ENCODE measurements around the gene MIA2. TPM values are rescaled to one million over a fixed set of nuclear protein-coding genes. Genes with fewer than 3 reads are reported as not detected.
A peak's percentile ranks its signal among the peaks of the same experiment; 100 is the strongest.

Gene MIA2
- total RNA-seq, 4 donors from 2014 or later: 13.6 to 30.9 (median 20.7) TPM

GRCh38 chr14:39419272-39419671 lies 185.6 kb downstream of the MIA2 start:
- TF ChIP-seq CTCF (IDR thresholded peaks at IDR 0.05 in 4 of 5, conservative IDR thresholded peaks at IDR 0.05 in 1 of 5) (no peak), POLR2A (IDR thresholded peaks at IDR 0.05) (no peak)
- peaks cover 0 to 4% (median 0%) of the 10 kb centered on the region in 3 donors for H3K9me3 ChIP-seq
- H3K27me3 ChIP-seq: no peaks in the 10 kb centered on the region
- no peaks in the 10 kb centered on the region for H3K36me3 ChIP-seq
- in situ Hi-C loops (cut with MboI; ENCODE audit: low sequenced_read_pairs in 4 of 4): no loop called here
- no peak for DNase-seq
- no peak for ATAC-seq
- no peak overlapping the region for H3K27ac ChIP-seq
- intact Hi-C loops (cut with DNase I; ENCODE audit: low total_unique reads): no loop called here
- H3K4me1 ChIP-seq: peaks cover 0 to 5% of the 10 kb centered on the region in 2 donors
- no peak overlapping the region for H3K4me3 ChIP-seq

- DNase-seq (no peak), ATAC-seq (no peak)
- no peaks in the 10 kb centered on the region for H3K36me3 ChIP-seq
- no peak overlapping the region for H3K4me3 ChIP-seq
- no peaks in the 10 kb centered on the region for H3K9me3 ChIP-seq
- no peaks in the 10 kb centered on the region for H3K27me3 ChIP-seq
- no peak overlapping the region for H3K27ac ChIP-seq
- in situ Hi-C loops (cut with MboI; ENCODE audit: low sequenced_read_pairs in 4 of 4): loop anchor here in 1 of 4 donors (10.0 kb wide), 1 partner anchor 247 kb away; the partner anchor contains the start of genes PNN and TRAPPC6B
- intact Hi-C loops (cut with DNase I; ENCODE audit: low total_unique reads): no loop called here
- peaks cover 12 to 15% of the 10 kb centered on the region in 2 donors for H3K4me1 ChIP-seq
- no peak for TF ChIP-seq POLR2A (IDR thresholded peaks at IDR 0.05)
- TF ChIP-seq CTCF (IDR thresholded peaks at IDR 0.05 in 4 of 5, conservative IDR thresholded peaks at IDR 0.05 in 1 of 5): no peak
Measured at GRCh38 chr14:39422243-39422642, 188.5 kb downstream of the MIA2 start.

GRCh38 chr14:39423793-39424192 lies 190.1 kb downstream of the MIA2 start:
- no peaks in the 10 kb centered on the region for H3K9me3 ChIP-seq
- H3K36me3 ChIP-seq: no peaks in the 10 kb centered on the region
- in situ Hi-C loops (cut with MboI; ENCODE audit: low sequenced_read_pairs in 4 of 4): loop anchor here in 1 of 4 donors (10.0 kb wide), 1 partner anchor 249 kb away; the partner anchor contains the start of genes PNN and TRAPPC6B
- H3K4me3 ChIP-seq: no peak overlapping the region
- H3K27ac ChIP-seq: no peak overlapping the region
- ATAC-seq (no peak), DNase-seq (no peak)
- H3K4me1 ChIP-seq: peaks cover 19 to 20% of the 10 kb centered on the region in 2 donors
- H3K27me3 ChIP-seq: no peaks in the 10 kb centered on the region
- intact Hi-C loops (cut with DNase I; ENCODE audit: low total_unique reads): no loop called here
- TF ChIP-seq CTCF (IDR thresholded peaks at IDR 0.05 in 4 of 5, conservative IDR thresholded peaks at IDR 0.05 in 1 of 5) (no peak), POLR2A (IDR thresholded peaks at IDR 0.05) (no peak)

- Histone ChIP-seq H3K9me3 (no peaks in the 10 kb centered on the region), H3K27ac (no peak overlapping the region), H3K4me3 (no peak overlapping the region), H3K36me3 (no peaks in the 10 kb centered on the region), H3K4me1 (peaks cover 41 to 42% of the 10 kb centered on the region in 2 donors), H3K27me3 (no peaks in the 10 kb centered on the region)
- intact Hi-C loops (cut with DNase I; ENCODE audit: low total_unique reads) (no loop called here), in situ Hi-C loops (cut with MboI; ENCODE audit: low sequenced_read_pairs in 4 of 4) (loop anchor here in 1 of 4 donors (10.0 to 25.0 kb wide), 2 partner anchors 164 to 251 kb away; partner anchors contain the start of genes PNN and TRAPPC6B)
- ATAC-seq: no peak
- no peak for TF ChIP-seq POLR2A (IDR thresholded peaks at IDR 0.05)
- no peak for DNase-seq
Measured at GRCh38 chr14:39425947-39426346, 192.2 kb downstream of the MIA2 start.

GRCh38 chr14:39426605-39427004 lies 192.9 kb downstream of the MIA2 start:
- no peak for TF ChIP-seq POLR2A (IDR thresholded peaks at IDR 0.05)
- TF ChIP-seq CTCF (IDR thresholded peaks at IDR 0.05 in 4 of 5, conservative IDR thresholded peaks at IDR 0.05 in 1 of 5): peak in 1 of 5 experiments; percentile 6
- DNase-seq (no peak), ATAC-seq (peak; percentile 23 to 49)
- intact Hi-C loops (cut with DNase I; ENCODE audit: low total_unique reads): no loop called here
- H3K27ac ChIP-seq: peak overlapping the region in 1 of 4 donors; percentile 32
- peaks cover 43% of the 10 kb centered on the region in 2 donors for H3K4me1 ChIP-seq
- H3K4me3 ChIP-seq: no peak overlapping the region
- H3K9me3 ChIP-seq: no peaks in the 10 kb centered on the region
- in situ Hi-C loops (cut with MboI; ENCODE audit: low sequenced_read_pairs in 4 of 4): loop anchor here in 1 of 4 donors (10.0 to 25.0 kb wide), 2 partner anchors 164 to 252 kb away; partner anchors contain the start of genes PNN and TRAPPC6B
- H3K36me3 ChIP-seq: no peaks in the 10 kb centered on the region
- no peaks in the 10 kb centered on the region for H3K27me3 ChIP-seq

Data from gastrocnemius medialis (tissue), 4 donors.